Esophagus muscularis mucosa (tissue), 4 donors: ENCODE measurements around the gene CASS4. TPM values are rescaled to one million over a fixed set of nuclear protein-coding genes. Genes with fewer than 3 reads are reported as not detected.
A peak's percentile ranks its signal among the peaks of the same experiment; 100 is the strongest.

Source experiments
- DNase-seq: peaks from one replicate; pipeline ENCODE4 v3.0.0-alpha.2; 2017; ENCODE audit errors: extremely low spot score
- H3K27ac ChIP-seq, 4 donors: fragments of 200-600 bp; sonication (generic); replicated peaks in 1 of 4; 1 replicate in 3 of 4; 2 replicates in 1 of 4; pipeline ENCODE4 v1.5.1; 2016 to 2019; ENCODE audit warnings: mild to moderate bottlenecking in 1 of 4
- H3K27me3 ChIP-seq, 4 donors: fragments of 200-600 bp; sonication (generic); one replicate each; pipeline versions ENCODE4 v1.5.1 to v1.6.0; 2016 to 2019
- H3K36me3 ChIP-seq, 4 donors: fragments of 200-600 bp; sonication (generic); one replicate each; pipeline ENCODE4 v1.5.1; 2016 to 2019
- H3K4me1 ChIP-seq, 4 donors: fragments of 200-600 bp; sonication (generic); one replicate each; pipeline ENCODE4 v1.5.1; 2016 to 2019
- H3K4me3 ChIP-seq, 4 donors: fragments of 200-600 bp; sonication (generic); 1 replicate in 2 of 4; 2 replicates in 2 of 4; pipeline ENCODE4 v1.5.1; 2016 to 2019; ENCODE audit warnings: mild to moderate bottlenecking in 4 of 4, moderate library complexity in 1 of 4
- H3K9me3 ChIP-seq, 4 donors: fragments of 200-600 bp; sonication (generic); 1 replicate in 3 of 4; 2 replicates in 1 of 4; pipeline ENCODE4 v1.5.1; 2016 to 2019
- CTCF ChIP-seq, 3 experiments: fragments of 200-600 bp in 2 of 3; fragments of 450-650 bp in 1 of 3; sonication (generic) in 2 of 3; IDR thresholded peaks; one replicate each; pipeline ENCODE4 v1.5.1; 2017 to 2019; ENCODE audit warnings: antibody characterized with exemption in 3 of 3, mild to moderate bottlenecking in 2 of 3, moderate library complexity in 1 of 3
- EP300 ChIP-seq: sonication (generic); formaldehyde crosslinking; IDR thresholded peaks from one replicate; pipeline ENCODE4 v1.6.1; 2017; ENCODE audit warnings: antibody characterized with exemption
- POLR2A ChIP-seq: fragments of 450-650 bp; IDR thresholded peaks from one replicate; pipeline ENCODE4 v1.6.1; 2017; ENCODE audit warnings: antibody characterized with exemption, moderate library complexity, mild to moderate bottlenecking, low read depth
- POLR2AphosphoS5 ChIP-seq, 2 donors: sonication (generic); formaldehyde crosslinking; IDR thresholded peaks; one replicate each; pipeline ENCODE4 v1.6.1; 2017; ENCODE audit warnings: antibody characterized with exemption in 2 of 2
- WGBS: methylation state at CpG from one replicate; pipeline ENCODE4 v1.1.5; 2018; 5-methylcytosine and 5-hydroxymethylcytosine counted together
- intact Hi-C: fragments of 100-400 bp; cut with DNase I; formaldehyde crosslinking; loops from one replicate; pipeline ENCODE4 v1.15.1; 2023
- total RNA-seq, 4 donors: library from RNA; depleted of rRNA; stranded (reverse); fragments of >200 nt; gene quantifications; one replicate each; pipeline versions ENCODE4 v1.1.0 to v1.2.1, GENCODE V29; 2016

CASS4 gene
- total RNA-seq, 4 donors from 2014 or later, result 3.1 to 8.1 (median 5.4) TPM

DNA sequence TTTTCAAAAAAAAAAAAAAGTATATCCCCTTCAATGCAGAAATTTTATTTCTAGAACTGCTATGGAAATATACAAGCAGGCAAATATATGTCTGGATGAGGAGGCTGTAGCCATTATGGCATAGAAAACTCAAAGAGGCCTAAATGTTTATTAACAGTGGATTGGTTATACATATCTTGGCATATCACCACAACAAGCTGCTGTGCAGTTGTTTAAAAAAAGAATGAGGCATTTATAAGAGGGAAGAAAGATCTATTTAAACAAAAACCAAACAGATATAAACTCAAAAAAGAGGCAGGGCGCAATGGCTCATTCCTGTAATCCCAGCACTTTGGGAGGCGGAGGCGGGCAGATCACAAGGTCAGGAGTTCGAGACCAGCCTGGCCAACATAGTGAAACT lies 26.2 kb downstream of the CASS4 start:
- no peak for DNase-seq
- H3K4me1 ChIP-seq, result peaks cover 5 to 43% (median 30%) of the 10 kb centered on the region in 4 donors
- H3K36me3 ChIP-seq, result no peaks in the 10 kb centered on the region
- intact Hi-C loops, result no loop called here
- 71% methylated on average over 4 of the region's 4 CpGs for WGBS
- peak overlapping the region; percentile 53 to 66 (median 59) for H3K27ac ChIP-seq
- H3K9me3 ChIP-seq, result no peaks in the 10 kb centered on the region
- H3K27me3 ChIP-seq, result no peaks in the 10 kb centered on the region
- no peak overlapping the region for H3K4me3 ChIP-seq
- no peak for TF ChIP-seq POLR2AphosphoS5 (IDR thresholded peaks at IDR 0.05)
- TF ChIP-seq POLR2A, result no peak
- TF ChIP-seq EP300, result no peak
- no peak for TF ChIP-seq CTCF (IDR thresholded peaks at IDR 0.05)

- H3K4me1 ChIP-seq, result peaks cover 3 to 35% (median 28%) of the 10 kb centered on the region in 4 donors
- intact Hi-C loops, result no loop called here
- H3K9me3 ChIP-seq, result no peaks in the 10 kb centered on the region
- TF ChIP-seq POLR2A (no peak), POLR2AphosphoS5 (IDR thresholded peaks at IDR 0.05) (peak; percentile 31 to 73)
- 33% methylated on average over 5 of the region's 5 CpGs for WGBS
- H3K4me3 ChIP-seq, result no peak overlapping the region
- no peaks in the 10 kb centered on the region for H3K27me3 ChIP-seq
- DNase-seq, result no peak
- H3K36me3 ChIP-seq, result no peaks in the 10 kb centered on the region
- peak overlapping the region; percentile 53 to 66 (median 59) for H3K27ac ChIP-seq
Measured at GRCh38 chr20:56439771-56440291, 27.8 kb downstream of the CASS4 start.

DNA sequence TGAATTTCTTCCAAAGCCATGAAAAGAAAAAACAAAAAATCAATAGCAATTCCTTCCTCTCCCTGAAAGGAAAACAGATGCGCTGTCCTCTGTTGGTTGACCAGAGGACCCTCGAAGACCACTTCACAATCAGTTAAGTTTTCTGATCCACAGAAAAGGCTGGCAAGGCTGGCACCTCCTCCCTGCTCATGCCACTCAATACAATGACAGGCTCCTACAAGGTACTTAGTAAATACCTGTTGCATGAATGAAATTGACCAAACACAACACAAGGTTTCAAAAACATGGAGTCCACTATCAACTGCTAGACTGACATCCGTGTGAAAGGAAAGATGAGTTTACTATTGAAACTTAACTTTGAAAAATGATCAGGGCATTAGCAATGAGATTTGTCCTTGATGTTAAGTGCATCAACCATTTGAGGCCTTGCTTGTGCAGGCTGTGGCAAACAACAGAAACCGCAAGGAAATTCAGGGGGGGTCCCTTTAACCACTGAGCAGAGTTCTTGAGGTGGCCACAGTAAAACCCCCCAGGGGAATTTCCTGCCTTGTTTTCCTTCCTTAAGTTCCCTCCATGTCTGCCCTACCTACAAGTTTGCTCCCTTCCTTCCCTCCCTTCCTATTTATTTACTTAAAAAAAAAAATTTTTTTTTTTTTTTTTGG lies 28.4 kb downstream of the CASS4 start:
- no peak for TF ChIP-seq POLR2AphosphoS5 (IDR thresholded peaks at IDR 0.05)
- TF ChIP-seq POLR2A, result no peak
- no peak for TF ChIP-seq EP300
- no peak for TF ChIP-seq CTCF (IDR thresholded peaks at IDR 0.05)
- H3K9me3 ChIP-seq, result no peaks in the 10 kb centered on the region
- H3K4me3 ChIP-seq, result no peak overlapping the region
- intact Hi-C loops, result no loop called here
- H3K4me1 ChIP-seq, result peaks cover 3 to 35% (median 25%) of the 10 kb centered on the region in 4 donors
- H3K27ac ChIP-seq, result peak overlapping the region; percentile 53 to 66 (median 59)
- 92% methylated on average over 4 of the region's 4 CpGs for WGBS
- DNase-seq, result no peak
- no peaks in the 10 kb centered on the region for H3K36me3 ChIP-seq
- no peaks in the 10 kb centered on the region for H3K27me3 ChIP-seq

DNA sequence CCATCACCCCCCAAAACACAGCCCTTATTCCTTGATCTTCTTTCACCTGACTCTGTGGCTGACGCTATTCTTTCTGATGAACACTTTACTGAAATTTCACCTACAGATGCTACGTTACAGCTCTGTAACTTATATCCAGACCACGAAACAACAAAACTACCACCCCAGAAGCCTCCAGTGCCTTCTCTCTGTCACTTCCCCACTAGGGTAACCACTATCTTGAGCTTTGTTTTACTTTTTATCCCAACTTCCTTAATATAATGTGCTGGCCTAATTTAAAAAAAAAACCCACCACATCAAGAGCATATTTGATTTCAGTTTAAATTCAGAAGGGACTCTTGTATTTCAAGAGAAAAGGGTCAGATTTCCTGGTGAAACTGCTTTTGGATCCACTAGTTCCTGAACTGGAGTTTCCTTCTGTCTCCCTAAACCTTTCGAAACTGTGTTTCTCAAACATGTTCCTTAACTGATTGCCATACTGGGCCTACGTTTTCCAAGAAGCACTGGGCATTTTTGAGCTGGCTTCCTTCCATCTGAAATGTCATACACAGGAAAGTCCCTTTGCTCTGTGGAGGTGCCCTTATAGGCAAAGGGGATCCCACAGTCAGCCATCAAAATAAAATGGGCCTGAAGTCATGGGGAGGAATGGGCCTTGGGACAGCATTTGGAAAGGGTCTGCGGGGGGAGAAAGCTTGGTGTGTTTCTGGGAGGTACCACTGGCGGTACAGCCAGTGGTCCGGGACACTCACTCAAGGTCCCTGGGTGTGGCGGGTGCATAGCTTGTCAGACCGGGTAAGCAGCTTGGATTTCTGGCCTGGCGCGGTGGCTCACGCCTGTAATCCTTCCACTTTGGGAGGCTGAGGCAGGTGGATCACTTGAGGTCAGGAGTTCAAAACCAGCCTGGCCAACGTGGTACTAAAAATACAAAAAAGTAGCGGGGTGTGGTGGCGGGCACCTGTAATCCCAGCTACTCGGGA lies 30.6 kb downstream of the CASS4 start:
- TF ChIP-seq CTCF (IDR thresholded peaks at IDR 0.05) (no peak), POLR2AphosphoS5 (IDR thresholded peaks at IDR 0.05) (no peak), POLR2A (no peak), EP300 (no peak)
- Histone ChIP-seq H3K36me3 (no peaks in the 10 kb centered on the region), H3K4me1 (peaks cover 3 to 35% (median 19%) of the 10 kb centered on the region in 4 donors), H3K4me3 (no peak overlapping the region), H3K27ac (peak overlapping the region in 3 of 4 donors; percentile 18 to 47 (median 19)), H3K27me3 (no peaks in the 10 kb centered on the region), H3K9me3 (no peaks in the 10 kb centered on the region)
- 84% methylated on average over 17 of the region's 17 CpGs for WGBS
- intact Hi-C loops, result no loop called here
- no peak for DNase-seq
